Activated B cell treated with CpG ODN at 0.5 μM for 24 hours (primary cell): ENCODE measurements around the gene ANXA2R. TPM values are rescaled to one million over a fixed set of nuclear protein-coding genes. Genes with fewer than 3 reads are reported as not detected.
"Not testable (repeated sequence)": the region's sequence is repeated elsewhere in the genome, so short reads cannot be mapped to it uniquely, and the experiment has no call there.

Source experiments
- ATAC-seq: fragments of 200-7000 bp; cut with Tn5 transposase; one replicate; pipeline ENCODE4 v1.10.0; 2021; ENCODE audit warnings: low read depth, mild to moderate bottlenecking, moderate library complexity
- CTCF ChIA-PET: fragments of 350-600 bp; sonication (Branson Sonifier 250); formaldehyde crosslinking; loops from one replicate; lab custom pipeline; 2021; ENCODE audit warnings: antibody characterized with exemption; lab: Charles Lee
- POLR2A ChIA-PET: fragments of 350-600 bp; sonication (Branson Sonifier 250); formaldehyde crosslinking; loops from one replicate; lab custom pipeline; 2021; ENCODE audit warnings: antibody characterized with exemption; lab: Charles Lee
- DNase-seq: peaks from one replicate; pipeline ENCODE4 v3.0.0; 2022
- H3K27ac Mint-ChIP-seq: one replicate; pipeline ENCODE4 v1.8.0; 2020; ENCODE audit warnings: mixed read lengths
- H3K27me3 Mint-ChIP-seq: one replicate; pipeline ENCODE4 v1.8.0; 2021; ENCODE audit warnings: mixed read lengths
- H3K36me3 Mint-ChIP-seq: one replicate; pipeline ENCODE4 v1.8.0; 2021; ENCODE audit warnings: low read depth, mixed read lengths
- H3K4me1 Mint-ChIP-seq: one replicate; pipeline ENCODE4 v1.8.0; 2021; ENCODE audit warnings: mixed read lengths
- H3K4me3 Mint-ChIP-seq: one replicate; pipeline ENCODE4 v1.8.0; 2020; ENCODE audit warnings: mild to moderate bottlenecking, mixed read lengths
- H3K9me3 Mint-ChIP-seq: one replicate; pipeline ENCODE4 v1.8.0; 2020; ENCODE audit warnings: mixed read lengths
- CTCF ChIP-seq: fragments of 200-600 bp; IDR thresholded peaks from one replicate; pipeline ENCODE4 v1.8.0; 2022; ENCODE audit warnings: antibody characterized with exemption, mild to moderate bottlenecking
- intact Hi-C: fragments of 100-400 bp; cut with micrococcal nuclease; formaldehyde crosslinking; loops from one replicate; pipeline ENCODE4 v1.15.1; 2024
- total RNA-seq: library from RNA; stranded (reverse); gene quantifications from 2 replicates; pipeline ENCODE4 v1.2.3, GENCODE V29; 2022

ANXA2R gene
- total RNA-seq, 1 donor from 2014 or later = 7.9 TPM

DNA sequence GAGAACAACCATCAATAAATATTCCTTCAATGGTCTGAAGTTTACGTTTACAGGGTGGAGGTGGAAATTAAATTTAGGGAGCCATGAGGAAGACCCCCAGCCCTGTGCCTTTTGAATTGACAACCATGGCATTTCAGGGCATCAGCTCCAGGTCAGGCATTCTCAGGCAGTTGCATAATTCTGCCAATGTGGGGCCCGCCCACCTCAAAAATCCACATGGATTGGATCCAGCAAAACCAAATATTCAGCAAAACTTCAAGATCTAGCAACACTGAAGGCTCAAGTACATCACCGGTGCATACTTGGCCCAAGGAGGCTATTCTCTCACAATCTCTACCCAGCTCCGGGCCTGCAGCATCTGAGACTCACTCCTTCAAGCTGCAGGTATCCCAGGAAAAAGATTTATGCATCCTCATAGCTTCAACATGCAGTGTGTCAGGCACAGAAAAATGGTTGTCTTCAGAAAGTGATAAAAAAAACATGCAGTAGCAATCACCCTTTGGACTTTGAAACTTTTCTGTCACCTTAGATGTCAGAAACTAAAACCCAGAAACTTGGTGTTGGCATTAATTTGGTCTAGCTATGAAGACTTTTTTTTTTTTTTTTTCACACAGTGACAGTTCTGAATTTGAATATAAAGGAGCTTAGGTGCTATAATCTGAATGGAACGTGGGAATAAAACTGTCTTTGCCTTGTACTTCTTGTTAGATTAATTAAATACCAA lies 21.4 kb upstream of the ANXA2R start:
- TF ChIP-seq CTCF = no peak
- H3K27me3 Mint-ChIP-seq = no peaks in the 10 kb centered on the region
- ChIA-PET POLR2A (interaction anchor here (0.6 to 1.0 kb wide), 3 partner anchors 11 to 24 kb away, joined by 3 to 7 read pairs (median 6); no protein-coding TSS in a partner anchor), CTCF (interaction anchor here (1.5 kb wide), 1 partner anchor 153 kb away, joined by 7 read pairs; no protein-coding TSS in a partner anchor)
- intact Hi-C loops = loop anchor here (10.0 kb wide), 1 partner anchor 1157 kb away; the partner anchor contains the start of gene RIMOC1
- H3K4me3 Mint-ChIP-seq = no peak overlapping the region
- no peak for ATAC-seq
- no peaks in the 10 kb centered on the region for H3K9me3 Mint-ChIP-seq
- H3K36me3 Mint-ChIP-seq = peaks cover 6% of the 10 kb centered on the region
- no peak for DNase-seq
- H3K27ac Mint-ChIP-seq = peak overlapping the region; percentile 3
- peaks cover 7% of the 10 kb centered on the region for H3K4me1 Mint-ChIP-seq

DNA sequence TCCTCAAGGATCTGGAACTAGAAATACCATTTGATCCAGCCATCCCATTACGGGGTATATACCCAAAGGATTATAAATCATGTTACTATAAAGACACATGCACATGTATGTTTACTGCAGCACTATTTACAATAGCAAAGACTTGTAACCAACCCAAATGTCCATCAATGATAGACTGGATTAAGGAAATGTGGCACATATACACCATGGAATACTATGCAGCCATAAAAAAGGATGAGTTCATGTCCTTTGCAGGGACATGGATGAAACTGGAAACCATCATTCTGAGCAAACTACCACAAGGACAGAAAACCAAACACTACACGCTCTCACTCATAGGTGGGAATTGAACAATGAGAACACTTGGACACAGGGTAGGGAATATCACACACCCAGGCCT lies 19.9 kb upstream of the ANXA2R start:
- POLR2A ChIA-PET, H3K9me3 Mint-ChIP-seq, H3K4me1 Mint-ChIP-seq, H3K27me3 Mint-ChIP-seq, ATAC-seq, H3K27ac Mint-ChIP-seq, CTCF ChIA-PET, H3K4me3 Mint-ChIP-seq, DNase-seq: not testable (repeated sequence)
- peaks cover 11% of the 10 kb centered on the region for H3K36me3 Mint-ChIP-seq
- intact Hi-C loops = loop anchor here (10.0 kb wide), 1 partner anchor 1155 kb away; the partner anchor contains the start of gene RIMOC1

GRCh38 chr5:43055098-43055497 lies 15.0 kb upstream of the ANXA2R start:
- H3K4me3 Mint-ChIP-seq, DNase-seq, H3K27ac Mint-ChIP-seq, ATAC-seq, POLR2A ChIA-PET, H3K9me3 Mint-ChIP-seq, H3K27me3 Mint-ChIP-seq, H3K4me1 Mint-ChIP-seq, intact Hi-C loops, CTCF ChIA-PET: not testable (repeated sequence)
- peaks cover 14% of the 10 kb centered on the region for H3K36me3 Mint-ChIP-seq

DNA sequence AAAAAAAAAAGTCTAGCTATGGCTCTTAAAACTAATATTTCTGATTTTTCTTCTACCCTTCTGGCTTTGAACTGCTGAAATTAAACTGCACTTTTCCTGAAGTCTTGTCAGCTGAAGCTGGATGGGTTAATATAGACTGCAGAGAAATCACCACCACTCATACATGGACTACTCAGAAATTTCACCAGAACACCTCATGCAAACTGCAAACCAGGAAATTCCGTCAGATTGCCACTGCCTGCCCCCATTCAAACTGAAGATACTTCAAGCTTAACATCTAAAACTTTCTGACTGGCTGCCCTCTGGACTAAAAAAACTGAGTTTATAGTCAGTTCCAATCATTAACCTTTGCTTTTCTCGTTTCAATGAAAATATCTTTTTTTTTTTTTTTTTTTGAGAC lies 11.6 kb upstream of the ANXA2R start:
- no peak for TF ChIP-seq CTCF
- H3K9me3 Mint-ChIP-seq = no peaks in the 10 kb centered on the region
- ChIA-PET CTCF (no interaction called here), POLR2A (interaction anchor here (0.7 to 1.9 kb wide), 3 partner anchors 9 to 346 kb away, joined by 4 to 8 read pairs (median 5); no protein-coding TSS in a partner anchor)
- H3K27ac Mint-ChIP-seq = no peak overlapping the region
- intact Hi-C loops = no loop called here
- H3K36me3 Mint-ChIP-seq = peaks cover 14% of the 10 kb centered on the region
- DNase-seq = no peak
- no peaks in the 10 kb centered on the region for H3K4me1 Mint-ChIP-seq
- no peaks in the 10 kb centered on the region for H3K27me3 Mint-ChIP-seq
- no peak for ATAC-seq
- no peak overlapping the region for H3K4me3 Mint-ChIP-seq

GRCh38 chr5:43050384-43050783 lies 10.3 kb upstream of the ANXA2R start:
- intact Hi-C loops = no loop called here
- Mint-ChIP-seq H3K27me3 (no peaks in the 10 kb centered on the region), H3K27ac (no peak overlapping the region), H3K4me3 (no peak overlapping the region), H3K36me3 (peaks cover 8% of the 10 kb centered on the region), H3K9me3 (no peaks in the 10 kb centered on the region), H3K4me1 (no peaks in the 10 kb centered on the region)
- CTCF ChIA-PET = interaction anchor here (1.2 kb wide), 1 partner anchor 15 kb away, joined by 3 read pairs; no protein-coding TSS in a partner anchor
- DNase-seq (no peak), ATAC-seq (no peak)
- POLR2A ChIA-PET = interaction anchor here (0.9 to 1.9 kb wide), 2 partner anchors 12 to 57 kb away, joined by 4 to 5 read pairs; no protein-coding TSS in a partner anchor
- no peak for TF ChIP-seq CTCF

GRCh38 chr5:43049236-43049635 lies 9.1 kb upstream of the ANXA2R start:
- ATAC-seq = no peak

More at GRCh38 chr5:43049236-43049635, 9.1 kb upstream of the ANXA2R start:
- CTCF ChIA-PET = interaction anchor here (1.2 to 1.4 kb wide), 2 partner anchors 16 to 57 kb away, joined by 3 to 4 read pairs; no protein-coding TSS in a partner anchor
- intact Hi-C loops = no loop called here
- no peak for TF ChIP-seq CTCF
- Mint-ChIP-seq H3K27me3 (no peaks in the 10 kb centered on the region), H3K9me3 (no peaks in the 10 kb centered on the region), H3K4me1 (peaks cover 11% of the 10 kb centered on the region), H3K4me3 (no peak overlapping the region), H3K36me3 (peaks cover 4% of the 10 kb centered on the region), H3K27ac (no peak overlapping the region)
- DNase-seq = no peak
- POLR2A ChIA-PET = interaction anchor here (0.9 kb wide), 1 partner anchor 40 kb away, joined by 3 read pairs; no protein-coding TSS in a partner anchor
